Panc1 (cell line): Measurements from ENCODE around the gene TOP2A. TPM values are rescaled to one million over a fixed set of nuclear protein-coding genes. Genes with fewer than 3 reads are reported as not detected.
"Not testable (repeated sequence)": the region's sequence is repeated elsewhere in the genome, so short reads cannot be mapped to it uniquely, and the experiment has no call there.

Experiments
- ATAC-seq: fragments of 200-7000 bp; cut with Tn5 transposase; 2 replicates; pipeline ENCODE4 v1.9.1; 2020; ENCODE audit warnings: mild to moderate bottlenecking, moderate library complexity
- BruUV-seq: library from RNA; stranded (reverse); fragments of 400-500 nt; replicated peaks from 2 replicates; lab custom pipeline; 2021; lab: Mats Ljungman, UMichigan
- CTCF ChIA-PET: fragments of 300-600 bp; sonication (Branson Sonifier 250); formaldehyde crosslinking; loops from one replicate; lab custom pipeline; 2022; ENCODE audit warnings: antibody characterized with exemption; lab: Charles Lee
- POLR2A ChIA-PET: fragments of 300-600 bp; sonication (Branson Sonifier 250); formaldehyde crosslinking; loops from one replicate; lab custom pipeline; 2022; ENCODE audit warnings: antibody characterized with exemption; lab: Charles Lee
- DNase-seq: peaks from one replicate; pipeline ENCODE4 v3.0.0-alpha.2; 2010; ENCODE audit warnings: low read depth, low spot score
- H3K27ac ChIP-seq: 2 replicates; pipeline ENCODE4 v1.5.1; 2011; ENCODE audit warnings: mild to moderate bottlenecking, low read length, inconsistent platforms
- H3K27me3 ChIP-seq: fragments of 200-500 bp; sonication (Bioruptor generic); 2 replicates; pipeline ENCODE4 v1.6.0; 2014; ENCODE audit warnings: low read length, inconsistent platforms; ENCODE audit not compliant: control insufficient read depth, insufficient read depth
- H3K36me3 ChIP-seq: fragments of 200-500 bp; sonication (Bioruptor generic); 2 replicates; pipeline ENCODE4 v1.5.1; 2014; ENCODE audit warnings: inconsistent platforms, mild to moderate bottlenecking, low read length, moderate library complexity; ENCODE audit not compliant: control insufficient read depth, insufficient read depth
- H3K4me1 ChIP-seq: 2 replicates; pipeline ENCODE4 v1.5.1; 2011; ENCODE audit warnings: inconsistent platforms, mild to moderate bottlenecking, low read length, moderate library complexity; ENCODE audit not compliant: control insufficient read depth, insufficient read depth
- H3K4me3 ChIP-seq, 2 experiments: 2 replicates each; pipeline ENCODE4 v1.5.1; 2011 to 2012; ENCODE audit warnings: low read depth in 2 of 2, low read length in 2 of 2, mild to moderate bottlenecking in 2 of 2, inconsistent platforms in 1 of 2, moderate library complexity in 1 of 2
- H3K9me3 ChIP-seq: fragments of 200-500 bp; sonication (Bioruptor generic); 2 replicates; pipeline ENCODE4 v1.5.1; 2014; ENCODE audit warnings: low read depth, mild to moderate bottlenecking, inconsistent platforms, low read length, moderate library complexity; ENCODE audit not compliant: control insufficient read depth, insufficient read depth
- CTCF ChIP-seq: fragments of 450-650 bp; IDR thresholded peaks from 2 replicates; pipeline ENCODE4 v1.5.1; 2017; ENCODE audit warnings: mild to moderate bottlenecking
- POLR2AphosphoS5 ChIP-seq: IDR thresholded peaks from 2 replicates; pipeline ENCODE4 v1.6.1; 2012; ENCODE audit warnings: mild to moderate bottlenecking, low read depth, low read length, moderate library complexity
- REST ChIP-seq, 2 experiments: IDR thresholded peaks; 2 replicates each; pipeline ENCODE4 v1.6.1; 2011 to 2012; ENCODE audit warnings: low read depth in 2 of 2, control low read depth in 1 of 2, low read length in 1 of 2, mild to moderate bottlenecking in 1 of 2, moderate library complexity in 1 of 2; ENCODE audit not compliant: insufficient read depth in 1 of 2
- SIN3A ChIP-seq: IDR thresholded peaks from 2 replicates; pipeline ENCODE4 v1.6.1; 2012; ENCODE audit warnings: low read depth, mild to moderate bottlenecking, low read length, moderate library complexity, borderline replicate concordance; ENCODE audit not compliant: insufficient read depth
- TCF7L2 ChIP-seq: IDR thresholded peaks from 2 replicates; pipeline ENCODE4 v1.6.1; 2011; ENCODE audit warnings: mild to moderate bottlenecking, low read depth, low read length, inconsistent platforms
- in situ Hi-C: cut with HindIII; loops from 2 replicates; pipeline ENCODE4 v1.10.0; 2016; ENCODE audit warnings: low sequenced_read_pairs, low pct_unique_long_range_greater_than_20kb
- intact Hi-C: fragments of 100-400 bp; cut with micrococcal nuclease; formaldehyde crosslinking; loops from one replicate; pipeline ENCODE4 v1.10.0; 2022; ENCODE audit not compliant: unreplicated experiment
- total RNA-seq: library from RNA; stranded (reverse); gene quantifications from one replicate; pipeline ENCODE4 v1.2.1, GENCODE V29; 2021; ENCODE audit not compliant: unreplicated experiment

The TOP2A gene
- total RNA-seq, 1 experiment from 2014 or later = 230 TPM

DNA sequence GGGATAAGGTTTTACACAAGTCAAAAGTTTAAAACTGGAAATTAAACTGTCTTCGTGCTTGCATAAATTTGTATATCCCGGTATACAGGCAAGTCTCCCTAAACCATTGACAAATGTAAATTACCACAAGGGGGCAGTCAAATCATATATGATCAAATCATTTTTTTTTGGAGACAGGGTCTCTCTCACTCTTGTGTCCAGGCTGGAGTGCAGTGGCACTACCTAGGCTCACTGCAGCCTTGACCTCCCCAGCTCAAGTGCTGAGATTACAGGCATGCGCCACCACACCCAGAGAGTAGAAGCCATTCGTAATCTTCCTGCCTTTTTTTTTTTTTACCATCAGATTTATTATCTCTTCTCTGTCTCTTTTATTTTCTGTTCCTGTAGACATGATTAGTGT, 18.5 kb downstream of the TOP2A start:
- ATAC-seq = peak; percentile 77; the same call in 1 of the 2 replicates

DNA sequence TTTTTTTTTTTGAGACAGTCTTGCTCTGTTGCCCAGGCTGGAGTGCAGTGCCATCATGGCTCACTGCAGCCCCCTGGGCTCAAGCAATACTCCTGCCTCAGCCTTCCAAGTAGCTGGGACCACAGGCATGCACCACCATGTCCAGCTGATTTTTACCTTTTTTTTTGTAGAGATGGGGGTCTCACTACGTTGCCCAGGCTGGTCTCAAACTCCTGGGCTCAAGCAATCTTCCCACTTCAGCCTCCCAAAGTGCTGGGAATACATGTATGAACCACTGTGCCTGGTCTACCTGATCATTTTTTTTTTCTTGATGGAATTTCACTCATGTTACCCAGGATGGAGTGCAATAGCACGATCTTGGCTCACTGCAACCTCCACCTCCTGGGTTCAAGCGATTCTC, 31.1 kb downstream of the TOP2A start:
- H3K27ac ChIP-seq, H3K27me3 ChIP-seq, BruUV-seq, CTCF ChIA-PET, intact Hi-C loops, H3K4me1 ChIP-seq, H3K9me3 ChIP-seq, in situ Hi-C loops, ATAC-seq, DNase-seq, H3K4me3 ChIP-seq, POLR2A ChIA-PET: not testable (repeated sequence)
- peaks cover 27% of the 10 kb centered on the region for H3K36me3 ChIP-seq

More for the DNA sequence above, 18.5 kb downstream of the TOP2A start:
- ChIA-PET CTCF (interaction anchor here (0.6 kb wide), 1 partner anchor 42 kb away, joined by 3 read pairs; no protein-coding TSS in a partner anchor), POLR2A (no interaction called here)
- BruUV-seq = no TSS peak
- Histone ChIP-seq H3K4me3 (no peak overlapping the region), H3K9me3 (no peaks in the 10 kb centered on the region), H3K4me1 (no peaks in the 10 kb centered on the region), H3K27me3 (no peaks in the 10 kb centered on the region), H3K27ac (no peak overlapping the region), H3K36me3 (peaks cover 74% of the 10 kb centered on the region)
- DNase-seq = peak; percentile 17
- intact Hi-C loops = no loop called here
- in situ Hi-C loops = no loop called here
- no peak for TF ChIP-seq TCF7L2
- TF ChIP-seq CTCF = peak; percentile 75

GRCh38 chr17:40382251-40382650, 35.4 kb downstream of the TOP2A start:
- Histone ChIP-seq H3K27ac (no peak overlapping the region), H3K4me1 (no peaks in the 10 kb centered on the region), H3K9me3 (no peaks in the 10 kb centered on the region), H3K36me3 (no peaks in the 10 kb centered on the region), H3K27me3 (no peaks in the 10 kb centered on the region), H3K4me3 (no peak overlapping the region)
- no peak for ATAC-seq
- DNase-seq = no peak
- no TSS peak for BruUV-seq
- TF ChIP-seq POLR2AphosphoS5 = no peak
- TF ChIP-seq CTCF = no peak
- TF ChIP-seq REST (IDR thresholded peaks at IDR 0.05; ENCODE audit: insufficient read depth in 1 of 2, low read depth in 2 of 2, low read length in 1 of 2) = no peak
- TF ChIP-seq TCF7L2 = no peak
- TF ChIP-seq SIN3A = no peak
- CTCF ChIA-PET = no interaction called here
- POLR2A ChIA-PET = interaction anchor here (0.6 to 0.7 kb wide), 2 partner anchors 17 to 26 kb away, joined by 8 to 18 read pairs; no protein-coding TSS in a partner anchor
- in situ Hi-C loops = no loop called here
- intact Hi-C loops = no loop called here
